Liver (tissue), 3 donors: Measurements from ENCODE around the gene CDA.

Source experiments
- CTCF ChIP-seq: fragments of 150-350 bp; IDR thresholded peaks from 2 replicates; pipeline ENCODE4 v1.5.1; 2017; ENCODE audit warnings: improper control_type of control experiment, low read depth, low read length; ENCODE audit not compliant: missing input control
- TAF1 ChIP-seq: conservative IDR thresholded peaks from 2 replicates; pipeline ENCODE4 v1.6.1; 2016; ENCODE audit warnings: antibody characterized with exemption, mild to moderate bottlenecking
- donor health status: healthy.
- donor health status: healthy.

- TF ChIP-seq CTCF (no peak), TAF1 (no peak)
These were observed 33.2 kb upstream of the CDA start for GRCh38 chr1:20555758-20556120.
